A673 (cell line): ENCODE data around the gene HTR1D. TPM values are rescaled to one million over a fixed set of nuclear protein-coding genes. Genes with fewer than 3 reads are reported as not detected.

Experiments
- BruUV-seq: library from RNA; stranded (reverse); fragments of 400-500 nt; replicated peaks from 2 replicates; lab custom pipeline; 2021; lab: Mats Ljungman, UMichigan
- CTCF ChIA-PET: fragments of 300-600 bp; sonication (Branson Sonifier 250); formaldehyde crosslinking; loops from one replicate; lab custom pipeline; 2022; ENCODE audit warnings: antibody characterized with exemption; lab: Charles Lee
- POLR2A ChIA-PET: fragments of 300-600 bp; sonication (Branson Sonifier 250); formaldehyde crosslinking; loops from one replicate; lab custom pipeline; 2022; ENCODE audit warnings: antibody characterized with exemption; ENCODE audit not compliant: low non-redundant PET; lab: Charles Lee
- DNase-seq: peaks from one replicate; pipeline ENCODE4 v3.0.0-alpha.2; 2015; ENCODE audit warnings: low spot score
- H3K27ac ChIP-seq: fragments of 200-600 bp; sonication (generic); 2 replicates; pipeline ENCODE4 v1.5.1; 2016; ENCODE audit warnings: mixed run types, low read depth, mild to moderate bottlenecking, mixed read lengths, antibody characterized with exemption, low read length; ENCODE audit not compliant: poor library complexity, severe bottlenecking
- H3K27me3 ChIP-seq: fragments of 200-600 bp; sonication (generic); replicated peaks from 2 replicates; pipeline ENCODE4 v1.6.1; 2017; ENCODE audit warnings: mixed run types, low read depth, mild to moderate bottlenecking, mixed read lengths, antibody characterized with exemption, low read length; ENCODE audit not compliant: insufficient read depth, poor library complexity
- H3K36me3 ChIP-seq: fragments of 200-600 bp; sonication (generic); 2 replicates; pipeline ENCODE4 v1.6.1; 2016; ENCODE audit warnings: mixed run types, mild to moderate bottlenecking, mixed read lengths, antibody characterized with exemption, low read length; ENCODE audit not compliant: insufficient read depth, poor library complexity, severe bottlenecking
- H3K4me1 ChIP-seq: fragments of 200-600 bp; sonication (generic); 2 replicates; pipeline ENCODE4 v1.6.1; 2017; ENCODE audit warnings: mixed run types, mild to moderate bottlenecking, mixed read lengths, antibody characterized with exemption, low read length; ENCODE audit not compliant: insufficient read depth, poor library complexity, severe bottlenecking
- H3K4me3 ChIP-seq: fragments of 200-600 bp; sonication (generic); 2 replicates; pipeline ENCODE4 v1.5.1; 2016; ENCODE audit warnings: low read depth, mixed run types, mild to moderate bottlenecking, mixed read lengths, low read length; ENCODE audit not compliant: poor library complexity, severe bottlenecking
- H3K9me3 ChIP-seq: fragments of 200-600 bp; sonication (generic); 2 replicates; pipeline ENCODE4 v1.6.1; 2016; ENCODE audit warnings: mixed run types, low read depth, mild to moderate bottlenecking, mixed read lengths, antibody characterized with exemption, low read length; ENCODE audit not compliant: poor library complexity, severe bottlenecking
- CTCF ChIP-seq: fragments of 300-800, 200-600 bp; sonication (generic); conservative IDR thresholded peaks from 2 replicates; pipeline ENCODE4 v1.5.1; 2017; ENCODE audit warnings: low read depth, mild to moderate bottlenecking, antibody characterized with exemption, low read length, moderate library complexity, mixed read lengths
- EZH2 ChIP-seq: fragments of 200-600 bp; sonication (generic); IDR thresholded peaks from 2 replicates; pipeline ENCODE4 v1.6.1; 2017; ENCODE audit warnings: borderline replicate concordance, low read depth, mild to moderate bottlenecking, mixed read lengths, antibody characterized with exemption, low read length; ENCODE audit not compliant: poor library complexity, severe bottlenecking
- intact Hi-C: fragments of 100-400 bp; cut with micrococcal nuclease; formaldehyde crosslinking; loops from one replicate; pipeline ENCODE4 v1.10.0; 2022; ENCODE audit not compliant: unreplicated experiment
- total RNA-seq: library from RNA; stranded (reverse); gene quantifications from 2 replicates; pipeline ENCODE4 v1.2.3, GENCODE V29; 2021

The HTR1D gene
- total RNA-seq, 1 experiment from 2014 or later = 0.13 TPM

GRCh38 chr1:23178950-23179349, 38.4 kb downstream of the HTR1D start:
- no TSS peak for BruUV-seq
- Histone ChIP-seq H3K4me3 (no peak overlapping the region), H3K9me3 (no peaks in the 10 kb centered on the region), H3K36me3 (no peaks in the 10 kb centered on the region), H3K4me1 (no peaks in the 10 kb centered on the region), H3K27ac (no peak overlapping the region), H3K27me3 (no peaks in the 10 kb centered on the region)
- TF ChIP-seq CTCF (peak; percentile 29; the same call in 1 of the 2 replicates), EZH2 (no peak)
- ChIA-PET POLR2A (interaction anchor here (0.6 kb wide), 1 partner anchor 248 kb away, joined by 6 read pairs; no protein-coding TSS in a partner anchor), CTCF (interaction anchor here (0.6 to 0.7 kb wide), 3 partner anchors 32 to 78 kb away, joined by 3 to 4 read pairs (median 3); no protein-coding TSS in a partner anchor)
- no peak for DNase-seq
- intact Hi-C loops = no loop called here

GRCh38 chr1:23178414-23178813, 38.9 kb downstream of the HTR1D start:
- no peaks in the 10 kb centered on the region for H3K4me1 ChIP-seq
- BruUV-seq = no TSS peak
- intact Hi-C loops = no loop called here
- CTCF ChIA-PET = interaction anchor here (0.7 kb wide), 2 partner anchors 33 to 78 kb away, joined by 3 to 4 read pairs; no protein-coding TSS in a partner anchor
- TF ChIP-seq EZH2 (no peak), CTCF (no peak)
- H3K4me3 ChIP-seq = no peak overlapping the region
- H3K9me3 ChIP-seq = no peaks in the 10 kb centered on the region
- H3K27me3 ChIP-seq = no peaks in the 10 kb centered on the region
- H3K36me3 ChIP-seq = no peaks in the 10 kb centered on the region
- no peak for DNase-seq
- H3K27ac ChIP-seq = no peak overlapping the region
- POLR2A ChIA-PET = no interaction called here

GRCh38 chr1:23177438-23178380, 39.6 kb downstream of the HTR1D start:
- DNase-seq = peak; percentile 78
- BruUV-seq = no TSS peak
- ChIA-PET CTCF (interaction anchor here (1.3 kb wide), 1 partner anchor 79 kb away, joined by 3 read pairs; no protein-coding TSS in a partner anchor), POLR2A (no interaction called here)
- no peak for TF ChIP-seq EZH2
- TF ChIP-seq CTCF = no peak
- H3K9me3 ChIP-seq = no peaks in the 10 kb centered on the region
- no peak overlapping the region for H3K27ac ChIP-seq
- no peaks in the 10 kb centered on the region for H3K4me1 ChIP-seq
- no peaks in the 10 kb centered on the region for H3K36me3 ChIP-seq
- intact Hi-C loops = no loop called here
- peak overlapping the region; percentile 44 for H3K4me3 ChIP-seq
- no peaks in the 10 kb centered on the region for H3K27me3 ChIP-seq
